HFFc6 (cell line): ENCODE data around the gene NLRP1. TPM values are rescaled to one million over a fixed set of nuclear protein-coding genes. Genes with fewer than 3 reads are reported as not detected.

Experiments
- DNase-seq: peaks from one replicate; pipeline ENCODE4 v3.0.0-alpha.2; 2018
- H3K27ac Mint-ChIP-seq: 2 replicates; pipeline ENCODE4 v1.8.0; 2020; ENCODE audit warnings: mild to moderate bottlenecking, mixed read lengths
- H3K27me3 Mint-ChIP-seq: 2 replicates; pipeline ENCODE4 v1.8.0; 2021; ENCODE audit warnings: mild to moderate bottlenecking, moderate library complexity, mixed read lengths; ENCODE audit not compliant: insufficient read depth
- H3K36me3 Mint-ChIP-seq: 2 replicates; pipeline ENCODE4 v1.8.0; 2021; ENCODE audit warnings: low read depth, mixed read lengths
- H3K4me1 Mint-ChIP-seq: 2 replicates; pipeline ENCODE4 v1.8.0; 2020; ENCODE audit warnings: low read depth, mixed read lengths
- H3K4me3 Mint-ChIP-seq: 2 replicates; pipeline ENCODE4 v1.8.0; 2020; ENCODE audit warnings: mild to moderate bottlenecking, moderate library complexity, mixed read lengths
- H3K9me3 Mint-ChIP-seq: 2 replicates; pipeline ENCODE4 v1.8.0; 2020; ENCODE audit warnings: mild to moderate bottlenecking, mixed read lengths
- total RNA-seq, 6 experiments: library from RNA; stranded (reverse); fragmentation: NEBNext Ultra II Directional; extraction: Animal tissue kit (Norgen Biotek cat#: 25700); gene quantifications; 2 replicates in 1 of 6; 3 replicates in 5 of 6; pipeline ENCODE4 v1.2.3, GENCODE V29; 2021
- TF ChIP-seq, protein P1 (sequence below): fragments of 200-600 bp; sonication (generic); IDR thresholded peaks from 2 replicates; pipeline ENCODE4 v1.5.0; 2021; ENCODE audit warnings: antibody characterized with exemption, mild to moderate bottlenecking

Gene NLRP1
- total RNA-seq, 6 experiments from 2014 or later, result 26.9 to 44.9 (median 40.6) TPM

DNA sequence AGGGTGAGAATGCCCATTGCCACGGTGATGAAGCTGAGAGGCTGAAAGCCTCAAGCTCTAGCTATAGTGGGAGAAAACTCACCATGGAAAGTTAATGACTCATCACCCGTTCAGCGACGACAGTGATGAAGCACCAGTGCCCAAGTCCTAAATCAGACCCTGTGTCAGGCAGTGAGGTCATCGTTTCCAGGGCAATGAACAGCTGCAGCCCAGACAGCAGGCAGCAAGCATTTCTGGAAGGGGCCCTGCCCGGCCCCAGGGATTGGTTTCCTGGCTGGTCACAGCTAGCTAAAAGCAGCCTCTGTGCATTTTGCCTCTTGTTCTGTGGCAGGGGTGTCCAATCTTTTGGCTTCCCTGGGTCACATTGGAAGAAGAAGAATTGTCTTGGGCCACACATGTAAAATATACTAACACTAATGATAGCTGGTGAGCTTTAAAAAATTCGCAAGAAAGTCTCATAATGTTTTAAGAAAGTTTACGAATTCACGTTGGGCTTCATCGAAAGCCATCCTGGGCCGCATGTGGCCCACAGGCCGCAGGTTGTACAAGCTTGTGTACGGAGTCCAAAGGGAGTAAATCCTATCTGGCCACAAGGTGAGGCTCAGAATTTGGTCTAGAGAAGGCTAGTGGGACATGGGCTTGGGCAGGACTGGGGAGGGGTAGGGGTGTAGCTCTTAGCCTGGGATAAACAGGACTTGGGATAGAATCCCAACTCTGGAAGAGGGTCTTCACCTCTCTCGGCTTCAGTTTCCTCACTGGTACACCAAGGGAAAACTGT is 57.3 kb downstream of the NLRP1 start:
- peak overlapping the region; percentile 98 for H3K27ac Mint-ChIP-seq
- peaks cover 30% of the 10 kb centered on the region for H3K36me3 Mint-ChIP-seq
- peak; percentile 98 for DNase-seq
- H3K9me3 Mint-ChIP-seq, result no peaks in the 10 kb centered on the region
- TF ChIP-seq, protein P1, sequence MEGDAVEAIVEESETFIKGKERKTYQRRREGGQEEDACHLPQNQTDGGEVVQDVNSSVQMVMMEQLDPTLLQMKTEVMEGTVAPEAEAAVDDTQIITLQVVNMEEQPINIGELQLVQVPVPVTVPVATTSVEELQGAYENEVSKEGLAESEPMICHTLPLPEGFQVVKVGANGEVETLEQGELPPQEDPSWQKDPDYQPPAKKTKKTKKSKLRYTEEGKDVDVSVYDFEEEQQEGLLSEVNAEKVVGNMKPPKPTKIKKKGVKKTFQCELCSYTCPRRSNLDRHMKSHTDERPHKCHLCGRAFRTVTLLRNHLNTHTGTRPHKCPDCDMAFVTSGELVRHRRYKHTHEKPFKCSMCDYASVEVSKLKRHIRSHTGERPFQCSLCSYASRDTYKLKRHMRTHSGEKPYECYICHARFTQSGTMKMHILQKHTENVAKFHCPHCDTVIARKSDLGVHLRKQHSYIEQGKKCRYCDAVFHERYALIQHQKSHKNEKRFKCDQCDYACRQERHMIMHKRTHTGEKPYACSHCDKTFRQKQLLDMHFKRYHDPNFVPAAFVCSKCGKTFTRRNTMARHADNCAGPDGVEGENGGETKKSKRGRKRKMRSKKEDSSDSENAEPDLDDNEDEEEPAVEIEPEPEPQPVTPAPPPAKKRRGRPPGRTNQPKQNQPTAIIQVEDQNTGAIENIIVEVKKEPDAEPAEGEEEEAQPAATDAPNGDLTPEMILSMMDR, result no peak
- H3K27me3 Mint-ChIP-seq, result no peaks in the 10 kb centered on the region; the same call in 1 of the 2 replicates
- H3K4me1 Mint-ChIP-seq, result peaks cover 37% of the 10 kb centered on the region
- peak overlapping the region; percentile 68 for H3K4me3 Mint-ChIP-seq

DNA sequence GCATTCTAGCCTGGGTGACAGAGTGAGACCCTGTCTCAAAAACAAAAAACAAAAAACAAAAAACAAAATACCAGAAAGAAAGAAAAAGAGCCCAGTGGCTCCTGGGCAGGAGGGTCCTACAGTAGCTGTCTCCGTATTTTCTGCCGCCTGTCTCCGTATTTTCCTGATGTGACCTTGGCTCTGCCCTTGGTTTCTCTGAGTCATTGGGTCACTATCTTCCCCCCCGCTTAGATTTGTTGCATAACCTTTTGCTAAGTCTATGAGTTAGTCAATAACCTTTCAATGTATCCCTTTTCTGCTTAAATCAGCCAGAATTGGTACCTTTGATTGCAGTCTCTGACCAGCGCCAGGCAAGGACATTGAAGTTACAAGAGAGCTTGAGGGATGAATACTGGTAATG is 61.1 kb downstream of the NLRP1 start:
- Mint-ChIP-seq H3K9me3 (no peaks in the 10 kb centered on the region), H3K4me3 (no peak overlapping the region), H3K27ac (no peak overlapping the region), H3K4me1 (peaks cover 48% of the 10 kb centered on the region), H3K36me3 (peaks cover 36% of the 10 kb centered on the region), H3K27me3 (no peaks in the 10 kb centered on the region; the same call in 1 of the 2 replicates)
- no peak for DNase-seq
- TF ChIP-seq, protein P1, result no peak

DNA sequence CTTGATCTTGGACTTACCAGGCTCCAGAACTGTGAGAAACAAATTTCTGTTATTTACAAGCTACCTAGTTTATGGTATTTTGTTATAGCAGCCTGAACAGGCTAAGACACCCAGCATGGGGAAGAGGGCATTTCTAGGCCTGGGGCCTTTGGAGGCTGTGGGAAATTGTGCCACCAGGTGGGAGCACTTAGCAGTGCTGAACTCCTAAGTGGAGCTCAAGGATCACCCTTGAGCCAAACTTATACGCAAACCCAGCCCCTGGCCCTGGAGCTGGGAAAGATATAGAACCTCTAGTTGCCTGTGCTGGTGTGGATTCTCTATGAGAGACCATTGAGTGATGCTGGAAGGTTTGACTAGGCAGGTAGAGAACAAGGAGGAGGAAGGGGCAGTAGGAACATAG is 61.8 kb downstream of the NLRP1 start:
- peaks cover 44% of the 10 kb centered on the region for H3K36me3 Mint-ChIP-seq
- peaks cover 48% of the 10 kb centered on the region for H3K4me1 Mint-ChIP-seq
- H3K9me3 Mint-ChIP-seq, result no peaks in the 10 kb centered on the region
- no peak overlapping the region for H3K27ac Mint-ChIP-seq
- TF ChIP-seq, protein P1, result peak; percentile 28; the same call in 1 of the 2 replicates
- H3K4me3 Mint-ChIP-seq, result no peak overlapping the region
- DNase-seq, result no peak
- no peaks in the 10 kb centered on the region; the same call in none of the 2 replicates for H3K27me3 Mint-ChIP-seq

DNA sequence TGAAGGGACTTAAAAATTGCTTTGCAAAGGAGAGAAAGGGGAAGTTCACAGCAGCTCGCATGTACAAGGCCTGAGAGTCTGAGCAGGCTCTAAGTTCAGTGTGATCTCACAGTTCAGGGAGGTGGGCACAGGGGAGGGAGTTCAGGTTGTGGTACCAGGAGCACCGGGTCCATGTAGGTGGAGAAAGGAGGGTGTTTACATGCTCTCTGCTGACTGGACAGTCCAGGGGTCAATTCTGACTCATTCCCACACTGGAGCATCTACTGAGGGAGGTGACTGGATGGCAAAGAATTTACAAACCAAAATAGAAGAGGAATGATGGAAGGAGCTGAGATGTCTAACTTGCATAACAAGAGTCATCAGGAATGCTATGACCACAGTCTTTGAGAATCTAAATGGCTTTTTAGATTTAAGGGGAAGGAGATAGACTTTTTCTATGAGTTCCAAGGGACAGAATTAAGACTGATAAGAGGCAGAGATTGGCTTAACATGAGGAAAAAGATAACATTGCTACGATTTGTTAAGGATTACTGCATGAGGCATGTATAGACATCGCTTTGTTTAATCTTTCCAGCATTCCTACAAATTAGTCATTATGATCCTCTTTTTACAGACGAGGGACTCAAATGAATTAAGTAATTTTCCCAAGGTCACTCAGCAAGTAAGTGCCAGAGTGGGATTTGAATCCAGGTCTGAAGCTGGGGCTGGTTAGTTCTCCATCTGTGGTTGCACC is 68.1 kb downstream of the NLRP1 start:
- peaks cover 54% of the 10 kb centered on the region for H3K4me1 Mint-ChIP-seq
- H3K9me3 Mint-ChIP-seq, result no peaks in the 10 kb centered on the region
- peak overlapping the region; percentile 73 for H3K4me3 Mint-ChIP-seq
- TF ChIP-seq, protein P1, result no peak
- peaks cover 45% of the 10 kb centered on the region for H3K36me3 Mint-ChIP-seq
- peak; percentile 99 for DNase-seq
- peak overlapping the region; percentile 97 for H3K27ac Mint-ChIP-seq
- peaks cover 3% of the 10 kb centered on the region for H3K27me3 Mint-ChIP-seq

DNA sequence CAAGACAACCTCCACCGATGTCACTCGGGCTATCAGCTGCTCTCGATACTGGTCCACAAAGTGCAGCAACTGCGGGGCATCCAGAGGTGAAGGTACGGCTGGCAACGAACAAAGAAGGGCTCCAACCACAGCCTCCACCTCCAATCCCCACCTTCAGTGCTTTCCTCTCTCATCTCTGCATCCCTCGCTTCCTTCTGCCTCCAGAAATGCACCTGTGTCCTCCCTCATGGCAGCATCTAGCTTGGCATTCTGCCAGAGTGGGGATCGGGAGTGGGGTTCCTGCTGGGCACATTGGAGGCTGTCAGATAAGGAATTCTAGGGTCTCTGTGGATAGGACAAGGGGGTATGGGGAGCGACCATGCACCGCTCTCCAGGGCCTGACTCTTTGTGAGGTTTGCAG is 69.3 kb downstream of the NLRP1 start:
- Mint-ChIP-seq H3K9me3 (no peaks in the 10 kb centered on the region), H3K4me3 (no peak overlapping the region), H3K4me1 (peaks cover 44% of the 10 kb centered on the region), H3K27me3 (peaks cover 3% of the 10 kb centered on the region), H3K27ac (peak overlapping the region; percentile 97; the same call in 1 of the 2 replicates), H3K36me3 (peaks cover 33% of the 10 kb centered on the region)
- no peak for DNase-seq
- TF ChIP-seq, protein P1, result no peak
